ENCODE results near the gene RNF222. TPM values are rescaled to one million over a fixed set of nuclear protein-coding genes. Genes with fewer than 3 reads are reported as not detected.

Gene RNF222
- polyA plus RNA-seq, 1 donor (not counting 4 experiments of a cell fraction or from before 2014, with no cell fraction given) = 0.18 TPM

GRCh38 chr17:8438441-8438840, 40.8 kb upstream of the RNF222 start:
- Histone ChIP-seq H3K9ac (ENCODE audit: control insufficient read depth, extremely low read depth, insufficient read depth, low read length) (no peak overlapping the region), H3K36me3 (ENCODE audit: control insufficient read depth in 2 of 2, extremely low read depth in 1 of 2, insufficient read depth in 2 of 2, low read length in 2 of 2) (peaks cover 2 to 3% of the 10 kb centered on the region in 2 experiments), H3K27ac (ENCODE audit: control insufficient read depth, insufficient read depth, low read length) (no peak overlapping the region), H4K20me1 (ENCODE audit: control insufficient read depth, extremely low read depth, insufficient read depth, low read length) (peaks cover 12% of the 10 kb centered on the region), H3K27me3 (ENCODE audit: control insufficient read depth, extremely low read depth, insufficient read depth, low read length) (no peaks in the 10 kb centered on the region), H3K9me1 (ENCODE audit: control insufficient read depth, extremely low read depth, insufficient read depth, low read length) (peaks cover 2% of the 10 kb centered on the region), H3K4me1 (ENCODE audit: control insufficient read depth, extremely low read depth, insufficient read depth, low read length) (peaks cover 11% of the 10 kb centered on the region), H3K9me3 (ENCODE audit: control insufficient read depth, low read depth, low read length) (no peaks in the 10 kb centered on the region), H2AFZ (ENCODE audit: control insufficient read depth, low read length) (no peak overlapping the region), H3K4me2 (ENCODE audit: control insufficient read depth, extremely low read depth, insufficient read depth, low read depth, low read length) (no peak overlapping the region), H3K4me3 (ENCODE audit: control insufficient read depth in 2 of 3, extremely low read depth in 1 of 3, insufficient read depth in 2 of 3, low read depth in 1 of 3, low read length in 3 of 3) (no peak overlapping the region), H3K79me2 (ENCODE audit: control insufficient read depth, insufficient read depth, low read length) (peaks cover 75% of the 10 kb centered on the region)
- TF ChIP-seq CTCF (optimal IDR thresholded peaks at IDR 0.05 in 1 of 3, IDR thresholded peaks at IDR 0.05 in 1 of 3, conservative IDR thresholded peaks at IDR 0.05 in 1 of 3; ENCODE audit: extremely low read depth in 1 of 3, insufficient read depth in 2 of 3, low read length in 3 of 3) = no peak
- TF ChIP-seq EZH2 (IDR thresholded peaks at IDR 0.05; ENCODE audit: low read length) = no peak
- DNase-seq (ENCODE audit: low read depth, low spot score) = no peak
- FAIRE-seq = no peak
- dilution Hi-C loops (cut with MboI; ENCODE audit: extremely low pct_ligation_motif_present, low sequenced_read_pairs) = no loop called here

- no peak for FAIRE-seq
- no peaks in the 10 kb centered on the region for H3K9me3 ChIP-seq (ENCODE audit: control insufficient read depth, low read depth, low read length)
- no peak for TF ChIP-seq CTCF (optimal IDR thresholded peaks at IDR 0.05 in 1 of 3, IDR thresholded peaks at IDR 0.05 in 1 of 3, conservative IDR thresholded peaks at IDR 0.05 in 1 of 3; ENCODE audit: extremely low read depth in 1 of 3, insufficient read depth in 2 of 3, low read length in 3 of 3)
- H4K20me1 ChIP-seq (ENCODE audit: control insufficient read depth, extremely low read depth, insufficient read depth, low read length) = peaks cover 9% of the 10 kb centered on the region
- H3K4me2 ChIP-seq (ENCODE audit: control insufficient read depth, extremely low read depth, insufficient read depth, low read depth, low read length) = peak overlapping the region; percentile 92
- H3K27ac ChIP-seq (ENCODE audit: control insufficient read depth, insufficient read depth, low read length) = peak overlapping the region; percentile 85
- dilution Hi-C loops (cut with MboI; ENCODE audit: extremely low pct_ligation_motif_present, low sequenced_read_pairs) = no loop called here
- peaks cover 60% of the 10 kb centered on the region for H3K79me2 ChIP-seq (ENCODE audit: control insufficient read depth, insufficient read depth, low read length)
- H3K36me3 ChIP-seq (ENCODE audit: control insufficient read depth in 2 of 2, extremely low read depth in 1 of 2, insufficient read depth in 2 of 2, low read length in 2 of 2) = peaks cover 2 to 3% of the 10 kb centered on the region in 2 experiments
- H3K27me3 ChIP-seq (ENCODE audit: control insufficient read depth, extremely low read depth, insufficient read depth, low read length) = no peaks in the 10 kb centered on the region
- no peak overlapping the region for H2AFZ ChIP-seq (ENCODE audit: control insufficient read depth, low read length)
- H3K4me1 ChIP-seq (ENCODE audit: control insufficient read depth, extremely low read depth, insufficient read depth, low read length) = peaks cover 11% of the 10 kb centered on the region
- no peak for DNase-seq (ENCODE audit: low read depth, low spot score)
- H3K9me1 ChIP-seq (ENCODE audit: control insufficient read depth, extremely low read depth, insufficient read depth, low read length) = peaks cover 2% of the 10 kb centered on the region
- H3K9ac ChIP-seq (ENCODE audit: control insufficient read depth, extremely low read depth, insufficient read depth, low read length) = peak overlapping the region; percentile 96
- peak overlapping the region; percentile 82 to 96 (median 96) for H3K4me3 ChIP-seq (ENCODE audit: control insufficient read depth in 2 of 3, extremely low read depth in 1 of 3, insufficient read depth in 2 of 3, low read depth in 1 of 3, low read length in 3 of 3)
These were observed 39.2 kb upstream of the RNF222 start for GRCh38 chr17:8436844-8437171.
